Colonic mucosa (tissue), 4 donors: ENCODE measurements around the gene CCDC170. TPM values are rescaled to one million over a fixed set of nuclear protein-coding genes. Genes with fewer than 3 reads are reported as not detected.

Experiments used
- DNase-seq: peaks from one replicate; pipeline ENCODE4 v3.0.0-alpha.2; 2020
- H3K27ac ChIP-seq: fragments of 200-600 bp; one replicate; pipeline ENCODE4 v1.8.0; 2021
- H3K27me3 ChIP-seq: fragments of 200-600 bp; one replicate; pipeline ENCODE4 v1.8.0; 2021
- H3K36me3 ChIP-seq: fragments of 200-600 bp; one replicate; pipeline ENCODE4 v1.8.0; 2021
- H3K4me1 ChIP-seq: fragments of 200-600 bp; one replicate; pipeline ENCODE4 v1.8.0; 2021; ENCODE audit warnings: mild to moderate bottlenecking
- H3K4me3 ChIP-seq: fragments of 200-600 bp; one replicate; pipeline ENCODE4 v1.8.0; 2021
- H3K9ac ChIP-seq, 2 donors: one replicate each; pipeline ENCODE4 v1.7.0; 2013; ENCODE audit warnings: control low read depth in 2 of 2, low read depth in 2 of 2, low read length in 2 of 2
- H3K9me3 ChIP-seq: fragments of 200-600 bp; one replicate; pipeline ENCODE4 v1.8.0; 2021
- intact Hi-C: fragments of 100-400 bp; cut with DNase I; formaldehyde crosslinking; loops from one replicate; pipeline ENCODE4 v1.14.1; 2022
- total RNA-seq, 2 donors: library from RNA; stranded (reverse); fragmentation: NEBNext Ultra II Directional in 1 of 2; extraction: Animal tissue kit (Norgen Biotek cat#: 25700) in 1 of 2; gene quantifications; one replicate each; pipeline ENCODE4 v1.2.1, GENCODE V29; 2021
- TF ChIP-seq, protein P1 (sequence below): fragments of 200-600 bp; IDR thresholded peaks from one replicate; pipeline ENCODE4 v1.8.0; 2022; ENCODE audit warnings: antibody characterized with exemption, mild to moderate bottlenecking
- donor health status: healthy.
- donor health status: DM: no; HTN: no; CAD: no.
- donor health status: DM: no; HTN: no; CAD: no.

CCDC170 gene
- total RNA-seq, 2 donors from 2014 or later = 0.77 to 0.86 TPM

DNA sequence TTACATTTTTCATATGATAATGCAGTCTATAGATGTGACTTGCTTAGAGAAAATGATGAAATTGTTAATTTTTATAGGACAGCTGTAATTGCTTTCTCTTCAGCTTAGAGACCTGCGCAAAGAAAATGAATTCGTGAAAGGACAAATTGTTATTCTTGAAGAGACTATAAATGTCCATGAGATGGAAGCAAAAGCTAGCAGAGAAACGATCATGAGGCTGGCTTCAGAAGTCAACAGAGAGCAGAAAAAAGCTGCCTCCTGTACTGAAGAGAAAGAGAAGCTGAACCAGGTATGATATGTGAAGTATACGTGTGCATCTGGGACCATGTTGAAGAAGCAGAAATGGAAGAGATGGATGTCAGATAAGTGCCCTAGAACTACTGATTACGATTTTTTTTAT lies 54.4 kb downstream of the CCDC170 start:
- intact Hi-C loops = no loop called here
- Histone ChIP-seq H3K9me3 (no peaks in the 10 kb centered on the region), H3K27me3 (no peaks in the 10 kb centered on the region), H3K9ac (no peak overlapping the region), H3K27ac (no peak overlapping the region), H3K36me3 (no peaks in the 10 kb centered on the region), H3K4me1 (no peaks in the 10 kb centered on the region), H3K4me3 (no peak overlapping the region)
- no peak for DNase-seq
- TF ChIP-seq, protein P1, sequence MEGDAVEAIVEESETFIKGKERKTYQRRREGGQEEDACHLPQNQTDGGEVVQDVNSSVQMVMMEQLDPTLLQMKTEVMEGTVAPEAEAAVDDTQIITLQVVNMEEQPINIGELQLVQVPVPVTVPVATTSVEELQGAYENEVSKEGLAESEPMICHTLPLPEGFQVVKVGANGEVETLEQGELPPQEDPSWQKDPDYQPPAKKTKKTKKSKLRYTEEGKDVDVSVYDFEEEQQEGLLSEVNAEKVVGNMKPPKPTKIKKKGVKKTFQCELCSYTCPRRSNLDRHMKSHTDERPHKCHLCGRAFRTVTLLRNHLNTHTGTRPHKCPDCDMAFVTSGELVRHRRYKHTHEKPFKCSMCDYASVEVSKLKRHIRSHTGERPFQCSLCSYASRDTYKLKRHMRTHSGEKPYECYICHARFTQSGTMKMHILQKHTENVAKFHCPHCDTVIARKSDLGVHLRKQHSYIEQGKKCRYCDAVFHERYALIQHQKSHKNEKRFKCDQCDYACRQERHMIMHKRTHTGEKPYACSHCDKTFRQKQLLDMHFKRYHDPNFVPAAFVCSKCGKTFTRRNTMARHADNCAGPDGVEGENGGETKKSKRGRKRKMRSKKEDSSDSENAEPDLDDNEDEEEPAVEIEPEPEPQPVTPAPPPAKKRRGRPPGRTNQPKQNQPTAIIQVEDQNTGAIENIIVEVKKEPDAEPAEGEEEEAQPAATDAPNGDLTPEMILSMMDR = no peak

DNA sequence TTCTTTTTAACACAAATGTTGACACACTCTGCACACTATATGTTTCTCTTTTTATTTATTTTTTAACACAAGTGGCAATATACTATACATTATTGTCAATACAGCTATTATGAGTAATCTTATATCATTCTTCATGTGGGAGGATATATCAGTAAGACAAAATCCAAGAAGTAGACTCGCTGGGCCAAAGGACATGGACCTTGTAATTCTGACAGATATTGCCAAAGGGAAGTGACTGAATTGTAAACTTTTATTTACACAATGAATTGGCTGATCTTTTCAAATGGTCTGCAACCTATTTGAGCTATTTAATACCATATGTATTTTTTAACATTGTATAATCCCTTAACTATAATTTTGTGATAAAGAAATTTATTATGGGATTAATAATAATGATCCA lies 56.0 kb downstream of the CCDC170 start:
- no peak overlapping the region for H3K9ac ChIP-seq
- H3K4me3 ChIP-seq = no peak overlapping the region
- H3K27me3 ChIP-seq = no peaks in the 10 kb centered on the region
- no peak overlapping the region for H3K27ac ChIP-seq
- TF ChIP-seq, protein P1 = no peak
- H3K4me1 ChIP-seq = no peaks in the 10 kb centered on the region
- intact Hi-C loops = no loop called here
- no peaks in the 10 kb centered on the region for H3K36me3 ChIP-seq
- H3K9me3 ChIP-seq = no peaks in the 10 kb centered on the region
- DNase-seq = no peak

DNA sequence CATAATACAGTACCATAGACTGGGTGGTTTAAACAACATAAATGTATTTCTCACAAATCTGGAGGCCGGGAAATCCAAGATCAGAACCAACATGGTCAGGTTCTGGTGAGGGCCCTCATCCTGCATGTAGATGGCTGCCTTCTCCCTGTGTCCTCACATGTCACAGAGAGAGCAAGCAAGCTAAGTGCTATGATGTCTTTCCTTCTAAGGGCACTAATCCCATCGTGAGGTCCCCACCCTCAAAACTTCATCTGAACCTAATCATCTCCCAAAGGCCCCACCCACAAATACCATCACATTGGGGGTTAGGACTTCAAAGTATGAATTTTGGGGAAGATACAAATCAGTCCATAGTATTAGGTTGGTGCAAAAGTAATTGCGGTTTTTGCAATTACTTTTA lies 56.8 kb downstream of the CCDC170 start:
- no peak overlapping the region for H3K27ac ChIP-seq
- no peak overlapping the region for H3K9ac ChIP-seq
- intact Hi-C loops = no loop called here
- TF ChIP-seq, protein P1 = no peak
- H3K9me3 ChIP-seq = no peaks in the 10 kb centered on the region
- no peaks in the 10 kb centered on the region for H3K36me3 ChIP-seq
- H3K4me3 ChIP-seq = no peak overlapping the region
- H3K4me1 ChIP-seq = no peaks in the 10 kb centered on the region
- no peaks in the 10 kb centered on the region for H3K27me3 ChIP-seq
- no peak for DNase-seq

DNA sequence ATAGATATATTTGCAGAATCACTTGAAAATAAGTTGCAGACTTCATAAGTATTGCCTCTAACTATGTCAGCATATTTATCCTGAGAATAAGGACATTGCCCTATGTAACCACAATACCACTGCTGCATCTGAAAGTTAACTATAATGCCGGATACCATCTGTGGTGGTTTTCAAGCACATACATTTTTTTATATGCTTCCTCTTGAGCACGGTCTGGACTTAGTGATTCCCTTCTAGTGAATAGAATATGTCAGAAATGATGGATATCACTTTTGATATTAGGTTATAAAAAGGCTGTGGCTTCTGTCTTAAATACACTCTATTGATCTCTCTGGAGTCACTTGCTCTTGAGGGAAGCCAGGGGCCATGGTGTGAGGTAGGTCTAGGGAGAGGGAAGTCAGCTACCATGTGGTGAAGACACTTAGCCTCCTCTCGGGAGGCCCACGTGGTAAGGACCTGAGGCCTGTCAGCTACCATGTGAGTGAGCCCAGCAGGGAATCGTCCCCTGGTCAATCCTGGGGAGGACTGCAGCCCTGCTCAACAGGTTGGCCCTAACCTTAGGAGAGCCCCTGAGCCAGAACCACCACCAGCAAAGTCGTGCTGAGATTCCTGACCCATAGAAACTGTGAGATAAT lies 57.5 kb downstream of the CCDC170 start:
- no peak overlapping the region for H3K4me3 ChIP-seq
- intact Hi-C loops = no loop called here

DNA sequence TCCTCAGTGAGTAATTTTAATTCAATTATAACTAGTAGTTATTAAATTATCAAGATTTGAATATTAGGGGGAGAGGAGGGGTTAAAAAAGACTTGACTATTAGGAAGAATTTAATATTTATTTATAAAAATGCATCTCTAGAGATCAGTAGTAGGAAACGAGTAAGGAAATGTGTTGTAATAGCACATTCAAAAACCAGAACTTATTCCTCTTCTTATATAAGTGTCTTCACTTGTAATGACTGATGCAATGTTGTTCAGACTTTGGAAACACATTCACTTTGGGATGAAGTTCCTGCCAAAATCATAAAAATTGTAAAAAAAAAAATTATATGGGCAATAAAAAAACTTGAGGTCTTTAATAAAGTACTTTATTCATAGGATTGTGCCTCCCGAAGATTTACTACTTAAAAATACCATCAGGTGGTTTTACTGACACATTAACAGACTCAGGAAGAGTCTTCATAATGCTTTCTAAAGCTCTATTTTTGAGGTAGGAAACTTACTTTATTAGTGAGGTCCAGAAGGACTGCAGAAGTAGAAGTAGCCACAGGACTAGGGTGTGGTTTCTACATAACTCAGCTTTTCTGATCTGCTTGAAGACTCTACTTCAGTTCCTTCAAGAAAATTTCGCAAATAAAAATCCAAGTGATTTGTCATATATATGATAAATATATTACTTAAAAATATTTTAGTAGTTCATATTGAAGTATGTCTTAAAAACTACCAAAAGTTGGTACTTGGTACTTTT lies 59.8 kb downstream of the CCDC170 start:
- Histone ChIP-seq H3K27me3 (no peaks in the 10 kb centered on the region), H3K9ac (no peak overlapping the region), H3K4me1 (no peaks in the 10 kb centered on the region), H3K4me3 (no peak overlapping the region), H3K27ac (no peak overlapping the region), H3K36me3 (no peaks in the 10 kb centered on the region), H3K9me3 (no peaks in the 10 kb centered on the region)
- TF ChIP-seq, protein P1 = no peak
- intact Hi-C loops = no loop called here
- no peak for DNase-seq

More for the DNA sequence above, 57.5 kb downstream of the CCDC170 start:
- H3K9me3 ChIP-seq = no peaks in the 10 kb centered on the region
- DNase-seq = no peak
- no peaks in the 10 kb centered on the region for H3K27me3 ChIP-seq
- H3K27ac ChIP-seq = no peak overlapping the region
- no peaks in the 10 kb centered on the region for H3K4me1 ChIP-seq
- no peak overlapping the region for H3K9ac ChIP-seq
- H3K36me3 ChIP-seq = no peaks in the 10 kb centered on the region
- TF ChIP-seq, protein P1 = no peak
